Thyroid gland (tissue), 4 donors: ENCODE measurements around the gene LRP3. TPM values are rescaled to one million over a fixed set of nuclear protein-coding genes. Genes with fewer than 3 reads are reported as not detected.
"Not testable (repeated sequence)": the region's sequence is repeated elsewhere in the genome, so short reads cannot be mapped to it uniquely, and the experiment has no call there.

ENCODE experiments used
- DNase-seq, 2 donors: peaks; one replicate each; pipeline ENCODE4 v3.0.0-alpha.2; 2019
- H3K27ac ChIP-seq, 3 donors: fragments of 200-600 bp; sonication (generic); 1 replicate in 2 of 3; 2 replicates in 1 of 3; pipeline ENCODE4 v1.5.1; 2016 to 2019; ENCODE audit warnings: mild to moderate bottlenecking in 1 of 3, moderate library complexity in 1 of 3
- H3K27me3 ChIP-seq: fragments of 200-600 bp; sonication (generic); one replicate; pipeline ENCODE4 v1.5.1; 2019
- H3K36me3 ChIP-seq, 2 donors: fragments of 200-600 bp; sonication (generic); one replicate each; pipeline ENCODE4 v1.5.1; 2016 to 2019
- H3K4me1 ChIP-seq, 2 donors: fragments of 200-600 bp; sonication (generic); one replicate each; pipeline ENCODE4 v1.5.1; 2017 to 2019
- H3K4me3 ChIP-seq, 3 donors: fragments of 200-600 bp; sonication (generic); replicated peaks in 1 of 3; 1 replicate in 2 of 3; 2 replicates in 1 of 3; pipeline ENCODE4 v1.5.1; 2016; ENCODE audit warnings: mild to moderate bottlenecking in 1 of 3
- H3K9me3 ChIP-seq: fragments of 200-600 bp; sonication (generic); one replicate; pipeline ENCODE4 v1.5.1; 2017
- POLR2A ChIP-seq, 2 donors: fragments of 450-650 bp; IDR thresholded peaks; one replicate each; pipeline ENCODE4 v1.6.1; 2017; ENCODE audit warnings: antibody characterized with exemption in 2 of 2, mild to moderate bottlenecking in 2 of 2, moderate library complexity in 1 of 2
- whole genome bisulfite sequencing, 2 donors: methylation state at CpG; one replicate each; pipeline ENCODE4 v1.1.5; 2017; 5-methylcytosine and 5-hydroxymethylcytosine counted together
- intact Hi-C: fragments of 100-400 bp; cut with DNase I; formaldehyde crosslinking; loops from one replicate; pipeline ENCODE4 v1.15.1; 2023
- total RNA-seq, 4 donors: library from RNA; depleted of rRNA; stranded (reverse); fragments of >200 nt; gene quantifications; one replicate each; pipeline ENCODE4 v1.2.3, GENCODE V29; 2016
- TF ChIP-seq, protein P1 (sequence below), 6 experiments: fragments of 200-600 bp in 3 of 6; fragments of 450-650 bp in 3 of 6; sonication (generic) in 3 of 6; IDR thresholded peaks; one replicate each; pipeline ENCODE4 v1.5.1; 2016 to 2019; ENCODE audit warnings: antibody characterized with exemption in 6 of 6, mild to moderate bottlenecking in 2 of 6, inconsistent platforms in 1 of 6, moderate library complexity in 1 of 6

Gene LRP3
- total RNA-seq, 4 donors from 2014 or later, result 33.3 to 49.9 (median 39.0) TPM

DNA sequence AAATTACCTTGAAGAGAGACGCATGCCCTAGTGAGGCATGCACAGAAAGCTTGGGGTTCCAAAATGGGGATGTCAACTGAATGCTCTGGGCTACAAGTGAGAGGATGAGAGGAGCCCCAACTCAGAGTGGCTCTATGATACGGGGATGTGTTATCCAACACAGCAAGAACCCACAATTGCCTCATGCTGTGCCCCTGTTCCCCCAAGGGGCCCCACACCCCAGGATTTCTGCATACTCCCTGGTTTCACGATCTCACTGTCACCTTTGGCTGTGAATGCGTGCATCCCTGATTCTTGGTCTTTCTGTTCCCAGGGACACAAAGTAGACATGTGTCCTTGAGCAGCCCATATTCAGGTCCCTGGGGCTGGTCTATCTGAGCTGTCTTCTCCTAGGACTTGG, 32.9 kb upstream of the LRP3 start:
- H3K4me1 ChIP-seq, result no peaks in the 10 kb centered on the region
- TF ChIP-seq, protein P1, sequence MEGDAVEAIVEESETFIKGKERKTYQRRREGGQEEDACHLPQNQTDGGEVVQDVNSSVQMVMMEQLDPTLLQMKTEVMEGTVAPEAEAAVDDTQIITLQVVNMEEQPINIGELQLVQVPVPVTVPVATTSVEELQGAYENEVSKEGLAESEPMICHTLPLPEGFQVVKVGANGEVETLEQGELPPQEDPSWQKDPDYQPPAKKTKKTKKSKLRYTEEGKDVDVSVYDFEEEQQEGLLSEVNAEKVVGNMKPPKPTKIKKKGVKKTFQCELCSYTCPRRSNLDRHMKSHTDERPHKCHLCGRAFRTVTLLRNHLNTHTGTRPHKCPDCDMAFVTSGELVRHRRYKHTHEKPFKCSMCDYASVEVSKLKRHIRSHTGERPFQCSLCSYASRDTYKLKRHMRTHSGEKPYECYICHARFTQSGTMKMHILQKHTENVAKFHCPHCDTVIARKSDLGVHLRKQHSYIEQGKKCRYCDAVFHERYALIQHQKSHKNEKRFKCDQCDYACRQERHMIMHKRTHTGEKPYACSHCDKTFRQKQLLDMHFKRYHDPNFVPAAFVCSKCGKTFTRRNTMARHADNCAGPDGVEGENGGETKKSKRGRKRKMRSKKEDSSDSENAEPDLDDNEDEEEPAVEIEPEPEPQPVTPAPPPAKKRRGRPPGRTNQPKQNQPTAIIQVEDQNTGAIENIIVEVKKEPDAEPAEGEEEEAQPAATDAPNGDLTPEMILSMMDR (IDR thresholded peaks at IDR 0.05), result no peak
- TF ChIP-seq POLR2A (IDR thresholded peaks at IDR 0.05), result no peak
- no peaks in the 10 kb centered on the region for H3K9me3 ChIP-seq
- no peaks in the 10 kb centered on the region for H3K27me3 ChIP-seq
- no peak for DNase-seq
- H3K4me3 ChIP-seq, result no peak overlapping the region
- no peaks in the 10 kb centered on the region for H3K36me3 ChIP-seq
- no peak overlapping the region for H3K27ac ChIP-seq
- intact Hi-C loops, result no loop called here
- WGBS, 2 donors, result 93 to 95% methylated on average over 4 of the region's 4 CpGs

DNA sequence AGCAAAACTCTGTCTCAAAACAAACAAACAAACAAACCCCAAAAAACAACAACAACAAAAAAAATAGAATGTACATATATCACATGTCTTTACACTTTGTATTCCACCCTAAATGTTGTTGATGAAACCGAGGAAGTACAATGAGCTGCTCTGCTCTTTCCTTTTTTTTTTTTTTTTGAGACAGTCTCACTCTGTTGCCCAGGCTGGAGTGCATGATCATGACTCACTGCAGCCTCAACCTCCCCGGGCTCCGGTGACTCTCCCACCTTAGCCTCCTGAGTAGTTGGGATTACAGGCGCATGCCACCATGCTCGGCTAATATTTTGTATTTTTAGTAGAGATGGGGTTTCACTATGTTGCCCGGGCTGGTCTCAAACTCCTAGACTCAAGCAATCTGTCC, 30.6 kb upstream of the LRP3 start:
- no peak for DNase-seq
- Histone ChIP-seq H3K9me3 (no peaks in the 10 kb centered on the region), H3K4me3 (no peak overlapping the region), H3K27me3 (no peaks in the 10 kb centered on the region), H3K4me1 (no peaks in the 10 kb centered on the region), H3K27ac (no peak overlapping the region), H3K36me3 (no peaks in the 10 kb centered on the region)
- WGBS, 2 donors, result 91 to 95% methylated on average over 6 of the region's 6 CpGs
- no peak for TF ChIP-seq POLR2A (IDR thresholded peaks at IDR 0.05)
- TF ChIP-seq, protein P1 (IDR thresholded peaks at IDR 0.05), result no peak
- intact Hi-C loops, result no loop called here

DNA sequence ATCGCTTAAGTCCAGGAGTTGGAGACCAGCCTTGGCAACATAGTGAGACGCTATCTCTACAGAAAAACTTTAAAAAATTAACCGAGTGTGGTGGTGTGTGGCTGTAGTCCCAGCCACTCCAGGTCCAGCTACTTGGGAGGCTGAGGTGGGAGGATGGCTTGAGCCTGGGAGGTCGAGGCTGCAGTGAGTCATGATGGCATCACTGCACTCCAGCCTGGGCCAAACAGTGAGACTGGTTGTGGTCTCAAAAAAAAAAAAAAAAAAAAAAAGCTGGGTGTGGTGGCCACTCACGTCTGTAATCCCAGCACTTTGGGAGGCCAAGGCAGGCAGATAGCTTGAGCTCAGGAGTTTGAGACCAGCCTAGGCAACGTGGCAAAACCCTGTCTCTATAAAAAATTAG, 28.1 kb upstream of the LRP3 start:
- intact Hi-C loops, H3K9me3 ChIP-seq, H3K4me3 ChIP-seq, H3K36me3 ChIP-seq, DNase-seq, H3K27ac ChIP-seq, H3K4me1 ChIP-seq, H3K27me3 ChIP-seq: not testable (repeated sequence)
- WGBS, 2 donors, result 76 to 78% methylated on average over 6 of the region's 6 CpGs

DNA sequence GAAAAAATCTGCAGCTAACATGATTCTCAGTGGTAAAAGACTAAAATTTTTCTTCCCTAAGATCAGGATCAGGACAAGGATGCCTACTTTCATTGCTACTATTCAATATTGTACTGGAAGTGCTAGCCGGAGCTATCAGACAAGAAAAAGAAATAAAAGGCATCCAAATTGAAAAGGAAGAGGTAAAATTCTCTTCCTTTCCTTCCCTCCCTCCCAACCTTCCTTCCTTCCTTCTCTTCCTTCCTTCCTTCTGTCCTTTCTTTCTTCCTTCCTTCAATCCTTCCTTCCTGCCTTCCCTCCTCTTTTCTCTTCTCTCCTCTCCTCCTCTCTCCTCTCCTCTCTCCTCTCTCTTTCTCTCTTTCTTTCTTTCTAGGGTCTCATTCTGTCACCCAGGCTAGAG, 26.7 kb upstream of the LRP3 start:
- Histone ChIP-seq H3K27me3 (no peaks in the 10 kb centered on the region), H3K36me3 (no peaks in the 10 kb centered on the region), H3K4me3 (no peak overlapping the region), H3K9me3 (no peaks in the 10 kb centered on the region), H3K4me1 (no peaks in the 10 kb centered on the region), H3K27ac (no peak overlapping the region)
- DNase-seq, result no peak
- TF ChIP-seq POLR2A (IDR thresholded peaks at IDR 0.05), result no peak
- TF ChIP-seq, protein P1 (IDR thresholded peaks at IDR 0.05), result no peak
- WGBS, 2 donors, result 96 to 100% methylated on average over 1 of the region's 1 CpG
- intact Hi-C loops, result no loop called here

DNA sequence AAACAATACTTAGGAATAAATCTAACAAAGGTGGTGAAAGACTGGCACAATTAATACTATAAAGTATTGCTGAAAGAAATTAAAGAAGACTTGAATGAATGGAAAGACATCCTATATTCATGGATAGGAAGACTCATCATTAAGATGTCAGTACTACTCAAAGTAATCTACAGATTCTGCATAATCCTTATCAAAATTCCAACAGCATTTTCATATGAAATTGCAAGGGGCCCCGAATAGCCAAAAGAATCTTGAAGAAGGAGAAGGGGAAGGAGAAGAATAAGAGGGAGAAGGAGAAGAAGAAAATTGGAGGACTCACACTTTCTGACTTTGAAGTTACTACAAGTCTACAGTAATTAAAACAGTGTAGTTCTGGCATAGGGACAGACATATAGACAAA, 25.6 kb upstream of the LRP3 start:
- intact Hi-C loops, result no loop called here
- Histone ChIP-seq H3K36me3 (no peaks in the 10 kb centered on the region), H3K4me3 (no peak overlapping the region), H3K27me3 (no peaks in the 10 kb centered on the region), H3K4me1 (peaks cover 0 to 5% of the 10 kb centered on the region in 2 donors), H3K9me3 (no peaks in the 10 kb centered on the region), H3K27ac (no peak overlapping the region)
- no peak for DNase-seq
- TF ChIP-seq, protein P1 (IDR thresholded peaks at IDR 0.05), result no peak
- TF ChIP-seq POLR2A (IDR thresholded peaks at IDR 0.05), result no peak
- WGBS, 2 donors, result 89 to 98% methylated on average over 1 of the region's 1 CpG

DNA sequence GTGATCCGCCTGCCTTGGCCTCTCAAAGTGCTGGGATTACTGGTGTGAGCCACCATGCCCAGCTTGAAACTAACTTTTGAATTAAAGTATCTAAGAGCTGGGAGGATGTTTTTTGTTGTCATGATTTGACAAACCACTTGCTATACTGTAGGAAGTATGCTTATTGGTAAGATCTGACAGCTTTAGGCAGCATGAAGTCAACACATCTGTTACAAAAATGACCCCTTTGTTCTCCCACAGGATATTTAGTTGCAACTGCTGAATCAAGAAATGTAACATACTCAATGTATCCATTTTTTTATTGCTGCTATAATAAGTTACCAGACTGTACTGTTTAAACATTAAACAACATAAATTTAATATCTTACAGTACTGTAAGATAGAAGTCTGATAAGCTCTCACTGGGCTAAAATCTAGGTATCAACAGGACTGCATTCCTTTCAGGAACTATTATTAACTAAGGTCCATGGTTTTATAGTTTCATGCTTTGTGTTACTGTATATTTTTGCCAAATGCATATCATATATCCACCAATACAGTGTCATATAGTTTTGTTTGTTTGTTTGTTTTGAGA, 22.8 kb upstream of the LRP3 start:
- Histone ChIP-seq H3K9me3 (no peaks in the 10 kb centered on the region), H3K4me3 (no peak overlapping the region), H3K4me1 (peaks cover 0 to 18% of the 10 kb centered on the region in 2 donors), H3K36me3 (no peaks in the 10 kb centered on the region), H3K27ac (no peak overlapping the region), H3K27me3 (no peaks in the 10 kb centered on the region)
- WGBS, 2 donors, result 91 to 95% methylated on average over 1 of the region's 1 CpG
- DNase-seq, result no peak
- TF ChIP-seq, protein P1 (IDR thresholded peaks at IDR 0.05), result no peak
- TF ChIP-seq POLR2A (IDR thresholded peaks at IDR 0.05), result no peak
- intact Hi-C loops, result no loop called here
